A549 (cell line): ENCODE results near the gene SCN2B. TPM values are rescaled to one million over a fixed set of nuclear protein-coding genes. Genes with fewer than 3 reads are reported as not detected.

ENCODE experiments used
- ATAC-seq, 2 experiments: fragments of 200-7000 bp in 1 of 2; fragments of >200 bp in 1 of 2; cut with Nextera tagmentation in 1 of 2; cut with Tn5 transposase in 1 of 2; 3 replicates each; pipeline versions ENCODE4 v1.8.0 to v1.9.1; 2018 to 2020; ENCODE audit warnings: mild to moderate bottlenecking in 1 of 2, moderate library complexity in 1 of 2
- CTCF ChIA-PET: fragments of 300-600 bp; sonication (Branson Sonifier 250); formaldehyde crosslinking; extraction: SDS; loops from one replicate; lab custom pipeline; 2021; ENCODE audit warnings: antibody characterized with exemption, inconsistent platforms; lab: Yijun Ruan, JAX
- POLR2A ChIA-PET: fragments of 350-600 bp; formaldehyde crosslinking; extraction: SDS; loops from one replicate; lab custom pipeline; 2021; ENCODE audit warnings: antibody characterized with exemption, inconsistent platforms; lab: Yijun Ruan, JAX
- DNase-seq, 2 experiments: peaks; one replicate each; pipeline versions ENCODE4 v3.0.0 to v3.0.0-alpha.2; 2011 to 2016; ENCODE audit warnings: low read depth in 1 of 2, low spot score in 1 of 2
- FAIRE-seq: peaks from 2 replicates; lab custom pipeline; 2011; peaks lifted over from hg19 to GRCh38; lab: Jason Lieb, UNC
- H3K27ac ChIP-seq, 2 experiments: fragments of >200 bp; sonication (Bioruptor Twin); formaldehyde crosslinking; 3 replicates each; pipeline ENCODE4 v1.5.1; 2016 to 2017
- H3K4me1 ChIP-seq: fragments of >200 bp; sonication (Bioruptor Twin); formaldehyde crosslinking; 3 replicates; pipeline ENCODE4 v1.6.1; 2016
- H3K4me2 ChIP-seq: fragments of >200 bp; sonication (Bioruptor Twin); formaldehyde crosslinking; 3 replicates; pipeline ENCODE4 v1.6.1; 2016
- H3K4me3 ChIP-seq: fragments of >200 bp; sonication (Bioruptor Twin); formaldehyde crosslinking; 3 replicates; pipeline ENCODE4 v1.5.1; 2016
- H3K9me3 ChIP-seq: fragments of >200 bp; sonication (Bioruptor Twin); formaldehyde crosslinking; 3 replicates; pipeline ENCODE4 v1.6.1; 2016
- CEBPB ChIP-seq, 2 experiments: fragments of >200 bp in 1 of 2; sonication (Bioruptor Twin) in 1 of 2; formaldehyde crosslinking in 1 of 2; IDR thresholded peaks; 2 replicates each; pipeline ENCODE4 v1.6.1; 2012 to 2016
- CHD2 ChIP-seq: fragments of 150-350 bp; IDR thresholded peaks from 2 replicates; pipeline ENCODE4 v1.6.1; 2014; ENCODE audit warnings: low read length; ENCODE audit not compliant: partially characterized antibody
- CHD4 ChIP-seq: fragments of 200-600 bp; sonication (generic); IDR thresholded peaks from 2 replicates; pipeline ENCODE4 v1.6.1; 2016; ENCODE audit warnings: antibody characterized with exemption, mild to moderate bottlenecking, borderline replicate concordance
- ELK1 ChIP-seq: fragments of 150-350 bp; IDR thresholded peaks from 2 replicates; pipeline ENCODE4 v1.6.1; 2014; ENCODE audit warnings: low read depth, mild to moderate bottlenecking, low read length
- EP300 ChIP-seq, 2 experiments: fragments of >200 bp; sonication (Bioruptor Twin); formaldehyde crosslinking; IDR thresholded peaks; 2 replicates in 1 of 2; 3 replicates in 1 of 2; pipeline ENCODE4 v1.6.1; 2016 to 2017
- ESRRA ChIP-seq: fragments of 150-350 bp; IDR thresholded peaks from 2 replicates; pipeline ENCODE4 v1.6.1; 2014; ENCODE audit warnings: mild to moderate bottlenecking, low read length, borderline replicate concordance
- FOSB ChIP-seq: fragments of 250-450 bp; sonication (Bioruptor Pico); IDR thresholded peaks from 2 replicates; pipeline ENCODE4 v1.5.0; 2020; ENCODE audit warnings: mild to moderate bottlenecking, moderate library complexity
- FOXS1 ChIP-seq: fragments of 250-450 bp; sonication (Bioruptor Pico); IDR thresholded peaks from 2 replicates; pipeline ENCODE4 v1.5.0; 2020; ENCODE audit warnings: mild to moderate bottlenecking, moderate library complexity
- GATA3 ChIP-seq: IDR thresholded peaks from 2 replicates; pipeline ENCODE4 v1.6.1; 2012; ENCODE audit warnings: borderline replicate concordance
- HOXA7 ChIP-seq: fragments of 250-450 bp; sonication (Bioruptor Pico); IDR thresholded peaks from 2 replicates; pipeline ENCODE4 v1.5.0; 2020; ENCODE audit warnings: mild to moderate bottlenecking, moderate library complexity
- HOXB5 ChIP-seq: fragments of 250-450 bp; sonication (Bioruptor Pico); IDR thresholded peaks from 2 replicates; pipeline ENCODE4 v1.5.0; 2020; ENCODE audit warnings: mild to moderate bottlenecking, moderate library complexity
- JUN ChIP-seq, 2 experiments: fragments of >200 bp; sonication (Bioruptor Twin); formaldehyde crosslinking; IDR thresholded peaks; 2 replicates in 1 of 2; 3 replicates in 1 of 2; pipeline ENCODE4 v1.6.1; 2016 to 2017
- JUNB ChIP-seq: fragments of >200 bp; sonication (Bioruptor Twin); formaldehyde crosslinking; IDR thresholded peaks from 2 replicates; pipeline ENCODE4 v1.6.1; 2016
- KDM1A ChIP-seq: fragments of 200-600 bp; sonication (generic); IDR thresholded peaks from 2 replicates; pipeline ENCODE4 v1.6.1; 2016; ENCODE audit warnings: low read depth, mild to moderate bottlenecking
- MAFK ChIP-seq: fragments of 450-650 bp; IDR thresholded peaks from 2 replicates; pipeline ENCODE4 v1.6.1; 2014; ENCODE audit not compliant: partially characterized antibody
- MYC ChIP-seq: IDR thresholded peaks from 2 replicates; pipeline ENCODE4 v1.6.1; 2012; ENCODE audit warnings: mild to moderate bottlenecking, inconsistent platforms, low read length, improper control_type of control experiment, borderline replicate concordance
- NFE2L2 ChIP-seq: fragments of 150-350 bp; conservative IDR thresholded peaks from 2 replicates; pipeline ENCODE4 v1.6.1; 2014; ENCODE audit warnings: low read length
- NPAS2 ChIP-seq: fragments of 250-450 bp; sonication (Bioruptor Pico); IDR thresholded peaks from 2 replicates; pipeline ENCODE4 v1.8.0; 2022; ENCODE audit warnings: mild to moderate bottlenecking, moderate library complexity, borderline replicate concordance
- PHF8 ChIP-seq: fragments of 200-600 bp; sonication (generic); IDR thresholded peaks from 2 replicates; pipeline ENCODE4 v1.6.1; 2016; ENCODE audit warnings: low read depth, mild to moderate bottlenecking, antibody characterized with exemption, moderate library complexity, borderline replicate concordance
- POLR2AphosphoS2 ChIP-seq: conservative IDR thresholded peaks from 2 replicates; pipeline ENCODE4 v1.6.1; 2012; ENCODE audit warnings: low read length, improper control_type of control experiment, inconsistent platforms
- RAD21 ChIP-seq, 2 experiments: fragments of >200 bp in 1 of 2; sonication (Bioruptor Twin) in 1 of 2; formaldehyde crosslinking in 1 of 2; IDR thresholded peaks in 1 of 2; conservative IDR thresholded peaks in 1 of 2; 2 replicates in 1 of 2; 3 replicates in 1 of 2; pipeline ENCODE4 v1.6.1; 2012 to 2018; ENCODE audit warnings: inconsistent platforms in 1 of 2
- RCOR1 ChIP-seq: fragments of 150-350 bp; IDR thresholded peaks from 2 replicates; pipeline ENCODE4 v1.6.1; 2014; ENCODE audit warnings: antibody characterized with exemption, low read length, low read depth
- RFX5 ChIP-seq: fragments of 450-650 bp; IDR thresholded peaks from 2 replicates; pipeline ENCODE4 v1.7.1; 2014; ENCODE audit warnings: antibody characterized with exemption, mild to moderate bottlenecking, moderate library complexity
- RNF2 ChIP-seq: fragments of 200-600 bp; sonication (generic); IDR thresholded peaks from 2 replicates; pipeline ENCODE4 v1.6.1; 2016; ENCODE audit warnings: low read depth, mild to moderate bottlenecking, antibody characterized with exemption, moderate library complexity, borderline replicate concordance
- SMC3 ChIP-seq: fragments of >200 bp; sonication (Bioruptor Twin); formaldehyde crosslinking; IDR thresholded peaks from 3 replicates; pipeline ENCODE4 v1.6.1; 2018; ENCODE audit warnings: inconsistent platforms
- USF2 ChIP-seq: fragments of 450-650 bp; IDR thresholded peaks from 2 replicates; pipeline ENCODE4 v1.6.1; 2014; ENCODE audit warnings: antibody characterized with exemption
- WGBS: methylation state at CpG from one replicate; pipeline ENCODE4 v1.1.6; 2017; ENCODE audit errors: missing lambda C conversion rate; 5-methylcytosine and 5-hydroxymethylcytosine counted together
- polyA plus RNA-seq, 4 experiments: library from polyadenylated mRNA; depleted of rRNA in 3 of 4; stranded (reverse); fragments of >200 nt; fragmentation: RNase III in 1 of 4; extraction: RNeasy Plus Mini Kit Qiagen cat#74134 plus additional on column Dnase treatment in 1 of 4; gene quantifications; 2 replicates in 3 of 4; 3 replicates in 1 of 4; pipeline ENCODE4 v1.2.3, GENCODE V29; 2011 to 2017
- TF ChIP-seq, protein P1 (sequence below): fragments of >200 bp; sonication (Bioruptor Twin); formaldehyde crosslinking; IDR thresholded peaks from 3 replicates; pipeline ENCODE4 v1.6.1; 2016
- TF ChIP-seq, protein P2 (sequence below): fragments of 250-450 bp; sonication (Bioruptor Pico); IDR thresholded peaks from 2 replicates; pipeline ENCODE4 v1.5.0; 2021; ENCODE audit warnings: mild to moderate bottlenecking, moderate library complexity, borderline replicate concordance

SCN2B gene
- polyA plus RNA-seq, 2 of the 4 experiments (the other 2 are of a cell fraction) = not detected

DNA sequence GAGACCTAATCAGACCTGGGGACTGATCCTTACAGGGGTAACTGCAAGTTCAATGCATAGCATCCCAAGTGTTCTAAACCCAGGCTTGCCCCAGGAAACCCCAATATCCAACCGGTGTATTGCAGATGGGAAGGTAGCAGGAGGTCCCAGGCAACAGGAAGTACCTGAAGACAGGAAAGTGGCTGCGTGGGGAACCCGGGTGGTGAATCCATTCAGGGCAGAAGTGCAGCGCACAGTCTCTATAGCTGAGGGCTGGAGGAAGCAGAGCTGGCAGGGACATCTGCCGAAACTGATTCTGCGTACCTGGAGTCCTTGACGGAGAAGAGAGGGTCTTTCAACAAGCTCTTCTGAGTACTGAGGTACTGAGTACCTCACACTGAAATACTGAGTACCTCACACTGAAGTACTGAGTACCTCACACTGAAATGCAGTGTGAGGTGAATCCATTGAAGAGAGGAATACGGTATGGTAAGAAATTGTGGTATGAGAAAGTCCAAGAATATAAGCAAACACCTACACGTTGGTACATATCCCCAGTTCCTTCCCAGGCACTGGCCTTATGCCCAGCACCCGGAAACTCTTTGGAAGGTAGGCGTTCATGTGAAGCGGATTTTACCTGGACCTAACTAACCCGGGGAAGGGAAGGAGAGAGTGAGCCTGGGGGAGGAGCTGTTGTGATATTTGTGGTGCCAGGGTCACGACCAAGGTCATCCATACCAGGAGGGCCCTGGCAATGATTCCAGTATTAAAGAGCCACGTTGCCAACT lies 43.9 kb downstream of the SCN2B start:
- no peaks in the 10 kb centered on the region for H3K9me3 ChIP-seq
- 0 out of 3 replicates have a peak, but pooled peaks cover 3% of the 10 kb centered on the region for H3K4me1 ChIP-seq
- no peak for FAIRE-seq
- no peak for TF ChIP-seq FOSB (CRISPR knock-in tag)
- no peak for TF ChIP-seq NFE2L2
- TF ChIP-seq HOXB5 (CRISPR knock-in tag) = no peak
- no peak for TF ChIP-seq KDM1A
- TF ChIP-seq JUNB = no peak
- no peak for TF ChIP-seq NPAS2
- TF ChIP-seq RNF2 = no peak
- TF ChIP-seq RFX5 = no peak
- TF ChIP-seq, protein P1, sequence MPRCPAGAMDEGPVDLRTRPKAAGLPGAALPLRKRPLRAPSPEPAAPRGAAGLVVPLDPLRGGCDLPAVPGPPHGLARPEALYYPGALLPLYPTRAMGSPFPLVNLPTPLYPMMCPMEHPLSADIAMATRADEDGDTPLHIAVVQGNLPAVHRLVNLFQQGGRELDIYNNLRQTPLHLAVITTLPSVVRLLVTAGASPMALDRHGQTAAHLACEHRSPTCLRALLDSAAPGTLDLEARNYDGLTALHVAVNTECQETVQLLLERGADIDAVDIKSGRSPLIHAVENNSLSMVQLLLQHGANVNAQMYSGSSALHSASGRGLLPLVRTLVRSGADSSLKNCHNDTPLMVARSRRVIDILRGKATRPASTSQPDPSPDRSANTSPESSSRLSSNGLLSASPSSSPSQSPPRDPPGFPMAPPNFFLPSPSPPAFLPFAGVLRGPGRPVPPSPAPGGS = no peak
- TF ChIP-seq RAD21 (conservative IDR thresholded peaks at IDR 0.05 in 1 of 2, IDR thresholded peaks at IDR 0.05 in 1 of 2) = no peak
- TF ChIP-seq HOXA7 = no peak
- TF ChIP-seq CEBPB (IDR thresholded peaks at IDR 0.05) = no peak
- TF ChIP-seq MAFK = no peak
- TF ChIP-seq RCOR1 = no peak
- TF ChIP-seq ESRRA = no peak
- TF ChIP-seq CHD4 = no peak
- no peak for TF ChIP-seq USF2
- no peak for TF ChIP-seq PHF8
- no peak for TF ChIP-seq SMC3
- no peak for TF ChIP-seq GATA3
- no peak overlapping the region for H3K4me3 ChIP-seq
- no peak overlapping the region for H3K27ac ChIP-seq
- no peak overlapping the region for H3K4me2 ChIP-seq
- CTCF ChIA-PET = no interaction called here
- POLR2A ChIA-PET = no interaction called here
- no peak for ATAC-seq
- WGBS = 45% methylated on average over 15 of the region's 15 CpGs
- DNase-seq = no peak

DNA sequence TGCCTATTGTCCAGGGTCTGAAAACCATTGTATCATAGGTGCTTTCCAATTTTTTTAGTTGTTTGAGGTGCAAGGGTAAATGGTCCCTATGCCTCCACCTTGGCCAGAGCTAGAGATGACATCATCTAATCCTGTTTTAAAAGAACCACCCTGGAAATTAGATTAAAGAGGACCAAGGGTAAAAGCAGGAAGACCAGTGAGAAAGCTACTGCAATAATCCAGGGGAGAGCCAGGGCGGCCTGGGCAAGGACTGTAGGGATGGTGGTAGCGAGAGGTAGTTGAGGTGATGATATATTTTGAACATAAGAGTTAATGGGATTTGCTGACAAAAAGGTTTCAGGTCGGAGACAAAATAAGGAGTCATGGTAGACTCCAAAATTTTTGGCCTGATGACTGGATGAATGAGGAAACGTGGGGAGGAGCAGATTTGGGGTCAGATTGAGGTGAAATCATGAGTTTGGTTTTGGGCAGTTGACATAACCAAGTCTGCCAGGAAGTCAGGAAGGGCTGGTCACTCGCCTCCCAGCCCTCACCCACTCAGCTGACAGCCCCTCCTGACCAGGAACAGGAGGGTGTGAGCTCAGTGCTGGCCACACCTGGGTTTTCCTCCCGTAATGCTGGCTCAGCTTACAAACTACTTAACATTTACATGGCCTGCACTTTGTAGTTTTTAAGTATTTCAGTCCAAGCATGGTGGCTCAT lies 46.8 kb downstream of the SCN2B start:
- FAIRE-seq (no peak), DNase-seq (no peak), ATAC-seq (no peak)
- CTCF ChIA-PET = interaction anchor here (0.6 to 1.3 kb wide), 5 partner anchors 15 to 833 kb away, joined by 3 read pairs; no protein-coding TSS in a partner anchor
- Histone ChIP-seq H3K4me1 (0 out of 3 replicates have a peak, but pooled peaks cover 3% of the 10 kb centered on the region), H3K4me2 (no peak overlapping the region), H3K4me3 (no peak overlapping the region)
- 51% methylated on average over 6 of the region's 6 CpGs for WGBS
- POLR2A ChIA-PET = no interaction called here
- TF ChIP-seq, protein P2, sequence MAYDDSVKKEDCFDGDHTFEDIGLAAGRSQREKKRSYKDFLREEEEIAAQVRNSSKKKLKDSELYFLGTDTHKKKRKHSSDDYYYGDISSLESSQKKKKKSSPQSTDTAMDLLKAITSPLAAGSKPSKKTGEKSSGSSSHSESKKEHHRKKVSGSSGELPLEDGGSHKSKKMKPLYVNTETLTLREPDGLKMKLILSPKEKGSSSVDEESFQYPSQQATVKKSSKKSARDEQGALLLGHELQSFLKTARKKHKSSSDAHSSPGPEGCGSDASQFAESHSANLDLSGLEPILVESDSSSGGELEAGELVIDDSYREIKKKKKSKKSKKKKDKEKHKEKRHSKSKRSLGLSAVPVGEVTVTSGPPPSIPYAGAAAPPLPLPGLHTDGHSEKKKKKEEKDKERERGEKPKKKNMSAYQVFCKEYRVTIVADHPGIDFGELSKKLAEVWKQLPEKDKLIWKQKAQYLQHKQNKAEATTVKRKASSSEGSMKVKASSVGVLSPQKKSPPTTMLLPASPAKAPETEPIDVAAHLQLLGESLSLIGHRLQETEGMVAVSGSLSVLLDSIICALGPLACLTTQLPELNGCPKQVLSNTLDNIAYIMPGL (CRISPR knock-in tag) = no peak
- TF ChIP-seq SMC3 = no peak
- TF ChIP-seq CHD4 = no peak
- no peak for TF ChIP-seq GATA3
- no peak for TF ChIP-seq POLR2AphosphoS2
- no peak for TF ChIP-seq EP300 (IDR thresholded peaks at IDR 0.05)
- no peak for TF ChIP-seq ELK1
- TF ChIP-seq HOXB5 (CRISPR knock-in tag) = no peak
- TF ChIP-seq MYC = no peak
- TF ChIP-seq FOXS1 (CRISPR knock-in tag) = no peak
- no peak for TF ChIP-seq ESRRA
- no peak for TF ChIP-seq RFX5
- no peak for TF ChIP-seq CHD2
- no peak for TF ChIP-seq JUN (IDR thresholded peaks at IDR 0.05)
- TF ChIP-seq, all 56 proteins: peak for 0
- Histone ChIP-seq H3K27ac (no peak overlapping the region), H3K9me3 (no peaks in the 10 kb centered on the region)
